Measurements from ENCODE around the gene TTC34.
"Not testable (repeated sequence)": the region's sequence is repeated elsewhere in the genome, so short reads cannot be mapped to it uniquely, and the experiment has no call there.

The TTC34 gene

GRCh38 chr1:2628191-2628932, 173.1 kb downstream of the TTC34 start:
- no peak for DNase-seq (ENCODE audit: low read depth)

DNA sequence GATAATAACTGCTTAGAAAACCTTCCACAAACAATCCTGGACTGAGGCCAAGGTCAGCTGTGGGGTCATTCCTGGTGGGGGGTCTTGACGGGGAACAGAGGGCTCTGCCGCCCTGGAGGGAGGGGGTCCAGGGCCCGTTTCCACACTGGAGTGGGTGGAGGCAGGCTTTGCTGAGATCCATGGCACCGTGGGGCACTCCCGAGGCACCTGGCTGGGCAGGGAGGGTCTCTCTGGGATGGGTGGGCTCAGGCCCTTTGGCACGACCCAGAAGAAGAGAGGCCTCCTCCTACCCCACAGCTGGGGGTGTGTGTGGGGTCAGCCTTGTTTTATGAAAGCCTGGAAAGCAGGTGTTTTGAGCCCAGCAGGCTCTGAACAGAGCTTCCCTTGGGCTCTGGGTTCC, 173.7 kb downstream of the TTC34 start:
- no peak for DNase-seq (ENCODE audit: low read depth)

DNA sequence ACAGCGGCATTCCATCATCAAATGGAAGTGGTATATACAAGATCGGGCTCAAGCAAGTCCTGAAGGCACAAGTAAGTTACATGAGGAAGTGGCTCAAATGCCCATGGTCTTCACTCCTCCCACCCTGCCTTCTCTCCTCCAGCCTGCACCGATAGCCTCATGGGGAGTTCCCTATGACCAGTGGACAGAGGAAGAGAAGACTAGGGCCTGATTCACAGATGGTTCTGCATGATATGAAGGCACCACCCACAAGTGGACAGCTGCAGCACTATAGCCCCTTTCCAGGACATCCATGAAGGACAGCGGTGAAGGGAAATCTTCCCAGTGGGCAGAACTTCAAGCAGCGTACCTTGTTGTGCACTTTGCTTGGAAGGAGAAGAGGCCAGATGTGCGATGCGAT, 175.7 kb downstream of the TTC34 start:
- DNase-seq (ENCODE audit: low read depth) = not testable (repeated sequence)

DNA sequence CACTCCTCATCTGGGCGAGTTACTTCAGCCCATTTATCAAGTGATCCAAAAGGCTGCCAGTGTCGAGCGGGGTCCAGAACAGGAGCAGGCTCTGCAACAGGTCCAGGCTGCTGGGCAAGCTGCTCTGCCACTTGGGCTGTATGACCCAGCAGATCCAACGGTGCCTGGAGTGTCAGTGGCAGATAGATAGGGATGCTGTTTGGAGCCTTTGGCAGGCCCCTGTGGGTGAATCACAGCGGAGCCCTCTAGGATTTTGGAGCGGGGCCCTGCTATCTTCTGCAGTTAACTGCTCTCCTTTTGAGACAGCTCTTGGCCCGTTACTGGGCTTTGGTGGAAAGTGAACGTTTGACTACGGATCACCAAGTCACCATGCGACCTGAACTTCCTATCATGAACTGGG, 176.2 kb downstream of the TTC34 start:
- DNase-seq (ENCODE audit: low read depth) = no peak

GRCh38 chr1:2624735-2625300, 176.7 kb downstream of the TTC34 start:
- DNase-seq (ENCODE audit: low read depth) = no peak

GRCh38 chr1:2623571-2624337, 177.7 kb downstream of the TTC34 start:
- no peak for DNase-seq (ENCODE audit: low read depth)

DNA sequence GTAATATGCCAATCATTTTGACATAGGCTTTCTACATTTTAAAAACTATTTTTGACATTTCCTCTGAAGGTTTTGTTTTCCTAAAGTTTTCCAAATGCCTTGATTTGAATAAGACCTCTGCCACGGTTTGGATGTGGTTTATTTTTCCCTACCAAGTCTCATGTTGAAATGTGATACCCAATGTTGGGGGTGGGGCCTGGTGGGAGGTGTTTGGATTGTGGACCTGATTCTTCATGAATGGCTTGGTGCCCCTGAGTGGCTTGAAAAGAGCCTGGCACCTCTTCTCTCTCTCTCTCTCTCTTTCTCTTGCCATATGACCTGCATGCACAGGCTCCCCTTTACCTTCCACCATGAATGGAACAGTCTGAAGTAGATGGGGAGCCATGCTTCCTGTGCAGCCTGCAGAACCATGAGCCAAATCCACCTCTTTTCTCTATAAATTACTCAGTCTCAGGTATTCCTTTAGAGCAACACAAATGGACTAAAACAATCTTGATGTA, 183.5 kb downstream of the TTC34 start:
- no peak for DNase-seq (ENCODE audit: low read depth)

GRCh38 chr1:2614145-2614544, 187.3 kb downstream of the TTC34 start:
- DNase-seq (ENCODE audit: low read depth) = no peak

- no peak for DNase-seq (ENCODE audit: low read depth)
Measured at GRCh38 chr1:2612591-2613365, 188.7 kb downstream of the TTC34 start.

- no peak for DNase-seq (ENCODE audit: low read depth)
Measured at GRCh38 chr1:2611621-2612437, 189.7 kb downstream of the TTC34 start.

GRCh38 chr1:2611031-2611501, 190.4 kb downstream of the TTC34 start:
- DNase-seq (ENCODE audit: low read depth) = no peak

DNA sequence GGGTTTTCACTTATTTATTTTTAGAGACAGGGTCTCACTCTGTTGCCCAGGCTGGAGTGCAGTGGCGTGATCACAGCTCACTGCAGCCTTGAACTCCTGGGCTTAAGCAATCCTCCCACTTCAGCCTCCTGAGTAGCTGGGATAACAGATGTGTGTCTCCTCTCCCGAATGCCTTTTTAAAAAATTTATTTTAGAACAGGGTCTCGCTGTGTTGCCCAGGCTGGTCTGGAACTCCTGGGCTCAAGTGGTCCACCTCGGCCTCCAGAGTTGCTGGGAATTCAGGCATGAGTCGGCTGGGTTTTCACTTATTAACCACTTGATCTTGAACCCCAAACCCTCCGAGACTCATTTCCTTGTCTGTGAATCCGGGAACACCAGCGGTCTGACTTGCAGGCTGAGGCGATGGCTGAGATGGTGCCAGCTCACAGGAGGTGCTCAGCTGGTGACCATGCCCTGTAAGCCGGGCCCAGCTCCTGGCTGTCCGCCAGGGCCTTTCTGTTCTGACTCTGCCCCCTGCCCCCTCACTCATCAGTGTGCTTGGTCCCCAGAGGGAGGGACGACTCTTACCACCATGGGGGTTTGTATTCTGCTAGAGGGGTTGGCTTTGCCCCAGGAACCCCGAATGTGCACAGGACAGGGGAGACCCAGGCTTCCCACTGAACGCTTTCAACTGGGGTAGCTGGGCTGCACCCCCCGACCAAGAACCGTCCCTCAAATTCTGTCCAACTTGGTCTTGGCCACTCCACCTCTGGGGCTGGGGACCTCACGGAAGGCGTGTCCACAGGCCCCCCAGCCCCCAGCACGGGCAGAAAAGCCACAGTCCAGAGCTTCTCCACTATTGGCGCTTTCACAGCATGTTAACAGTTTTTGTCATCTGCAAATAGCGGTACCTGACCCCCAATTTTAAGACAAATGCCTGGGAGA, 191.2 kb downstream of the TTC34 start:
- no peak for DNase-seq (ENCODE audit: low read depth)

DNA sequence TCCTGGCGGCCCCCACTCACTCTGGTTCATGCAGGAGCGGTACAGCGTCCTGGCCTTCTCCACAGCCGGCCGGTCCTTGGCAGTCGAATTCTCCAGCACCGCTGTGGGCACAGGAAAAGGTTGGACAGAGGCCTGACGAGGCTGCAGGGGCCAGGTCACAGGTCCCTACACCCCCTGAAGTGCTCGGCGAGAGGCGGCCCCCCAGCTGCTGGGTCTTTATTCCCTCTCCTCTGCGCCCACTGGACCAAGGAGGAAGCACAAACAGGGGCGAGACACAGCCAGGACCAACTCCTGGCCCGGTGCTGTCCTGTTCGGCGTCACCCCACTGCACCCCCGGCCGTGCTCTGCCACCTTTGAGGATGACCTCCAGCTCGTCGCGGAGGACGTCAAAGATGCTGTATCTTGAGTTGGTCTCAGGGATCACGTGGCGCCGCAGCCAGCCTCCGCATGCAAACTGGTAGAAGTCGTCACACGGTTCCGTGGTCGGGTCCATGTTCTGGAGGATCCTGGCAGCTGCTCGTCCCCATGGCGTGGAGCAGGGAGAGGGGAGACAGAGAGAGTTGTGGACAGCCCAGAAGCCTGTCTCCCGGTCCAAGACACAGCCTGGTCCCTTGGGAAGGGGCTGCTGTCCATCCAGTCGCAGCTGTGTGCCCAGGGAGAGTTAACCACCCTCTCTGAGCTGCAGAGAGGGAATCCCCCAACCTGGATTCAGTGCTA, 192.0 kb downstream of the TTC34 start:
- DNase-seq (ENCODE audit: low read depth) = no peak

GRCh38 chr1:2607641-2608091, 193.8 kb downstream of the TTC34 start:
- no peak for DNase-seq (ENCODE audit: low read depth)

DNA sequence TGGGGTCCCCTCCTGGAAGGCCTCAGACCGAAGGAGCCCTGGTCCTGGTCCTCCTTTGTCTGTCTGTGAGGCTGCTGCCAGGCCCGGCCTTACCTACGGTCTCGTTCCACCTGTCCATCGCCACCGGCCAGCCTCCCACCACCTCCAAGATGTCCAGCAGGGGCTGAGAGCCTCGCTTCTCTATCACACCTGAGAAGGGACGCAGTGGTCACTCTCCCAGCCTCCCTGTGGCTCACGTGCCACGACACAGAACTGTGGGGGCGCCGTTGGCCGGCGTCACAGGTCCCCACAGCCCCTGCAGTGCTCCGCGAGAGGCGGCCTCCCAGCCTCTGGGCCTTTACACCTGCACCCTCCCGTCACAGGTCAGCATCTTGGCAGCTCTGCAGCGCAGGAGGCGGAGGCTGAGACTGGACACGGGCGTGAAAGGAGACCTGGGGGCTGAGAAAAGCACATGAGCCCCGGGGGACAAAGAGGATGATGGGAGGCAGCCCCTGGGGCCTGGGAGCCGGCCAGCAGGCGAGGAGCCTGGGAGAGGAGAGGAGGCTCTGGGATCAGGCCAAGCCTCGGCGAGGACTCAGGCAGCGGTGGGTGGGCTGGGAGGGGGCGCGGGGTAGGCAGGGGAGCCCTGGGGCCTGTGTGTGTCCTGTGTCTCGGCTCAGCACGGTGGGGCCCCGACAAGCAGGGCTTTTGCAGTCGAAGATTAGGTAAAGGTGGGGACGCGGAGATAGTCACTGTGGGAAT, 194.4 kb downstream of the TTC34 start:
- no peak for DNase-seq (ENCODE audit: low read depth)

GRCh38 chr1:2606396-2606880, 195.1 kb downstream of the TTC34 start:
- no peak for DNase-seq (ENCODE audit: low read depth)

DNA sequence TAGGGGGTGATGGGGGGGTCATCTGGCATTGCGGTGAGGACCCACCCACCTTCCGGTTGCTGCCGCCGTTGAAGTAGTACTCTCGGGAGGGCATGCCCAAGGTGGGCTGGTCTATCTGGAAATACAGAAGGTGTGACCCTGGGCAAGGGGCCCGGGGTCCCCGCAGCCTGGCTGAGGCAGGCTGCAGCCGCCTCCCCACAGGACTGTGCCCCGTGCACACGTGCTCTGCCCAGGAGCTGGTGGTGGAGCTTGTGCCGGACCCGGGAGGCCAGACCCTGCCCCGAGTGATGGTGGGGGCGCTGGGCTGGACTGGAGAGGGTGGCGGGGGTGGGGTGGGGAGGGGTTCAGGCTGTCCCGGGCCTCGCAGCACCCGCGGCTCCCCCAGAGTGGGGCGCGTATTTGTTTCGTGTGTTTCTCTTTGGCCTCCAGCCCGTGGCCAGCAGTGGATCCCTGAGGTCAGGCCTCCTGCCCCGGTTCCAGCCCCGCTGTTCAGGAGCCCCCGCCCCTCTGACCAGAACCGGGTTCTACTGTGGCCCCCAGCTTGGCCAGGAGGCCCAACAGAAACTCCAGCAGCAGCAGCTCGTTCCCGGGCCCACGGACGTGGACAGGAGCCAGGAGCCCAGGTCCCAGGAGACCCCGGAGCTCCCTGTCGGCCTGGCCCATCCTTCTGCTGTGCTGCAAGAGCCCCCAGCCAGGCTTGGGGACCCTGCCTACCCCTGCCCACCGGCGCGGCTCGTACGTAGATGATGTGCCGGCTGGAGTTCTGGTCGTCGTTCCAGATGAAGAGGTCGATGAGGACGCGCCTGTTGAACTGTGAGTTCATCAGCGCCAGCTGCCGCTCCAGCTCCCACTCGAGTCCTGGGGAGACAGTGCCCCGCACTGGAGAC, 195.7 kb downstream of the TTC34 start:
- DNase-seq (ENCODE audit: low read depth) = no peak

Data from GM04503 (cell line).